Loucy (cell line): Measurements from ENCODE around the gene SEC11A.

Experiments
- H2AFZ ChIP-seq: fragments of 200-600 bp; sonication (generic); 2 replicates; pipeline ENCODE4 v1.6.0; 2016; ENCODE audit warnings: antibody characterized with exemption, mild to moderate bottlenecking, low read length, moderate library complexity
- H3F3A ChIP-seq: fragments of 200-600 bp; 2 replicates; pipeline ENCODE4 v1.6.0; 2016; ENCODE audit warnings: antibody characterized with exemption, low read depth, mild to moderate bottlenecking
- H3K27me3 ChIP-seq: fragments of 200-600 bp; sonication (generic); 2 replicates; pipeline ENCODE4 v1.6.1; 2014; ENCODE audit warnings: low read length, mild to moderate bottlenecking; ENCODE audit not compliant: insufficient read depth, poor library complexity, severe bottlenecking
- H3K36me3 ChIP-seq: fragments of 200-600 bp; sonication (generic); 2 replicates; pipeline ENCODE4 v1.6.1; 2016; ENCODE audit warnings: low read length; ENCODE audit not compliant: insufficient read depth
- H3K4me1 ChIP-seq: fragments of 200-600 bp; sonication (generic); 2 replicates; pipeline ENCODE4 v1.5.1; 2014; ENCODE audit warnings: low read length, mild to moderate bottlenecking; ENCODE audit not compliant: insufficient read depth, poor library complexity, severe bottlenecking
- H3K4me2 ChIP-seq: fragments of 200-600 bp; sonication (generic); 2 replicates; pipeline ENCODE4 v1.6.0; 2014; ENCODE audit warnings: antibody characterized with exemption, low read length, low read depth, mild to moderate bottlenecking; ENCODE audit not compliant: poor library complexity, severe bottlenecking
- H3K4me3 ChIP-seq: fragments of 200-600 bp; sonication (generic); 2 replicates; pipeline ENCODE4 v1.5.1; 2014; ENCODE audit warnings: low read length, mild to moderate bottlenecking, mixed read lengths; ENCODE audit not compliant: poor library complexity, severe bottlenecking
- H3K79me2 ChIP-seq: fragments of 200-600 bp; sonication (generic); 2 replicates; pipeline ENCODE4 v1.6.1; 2014; ENCODE audit warnings: low read length; ENCODE audit not compliant: insufficient read depth
- H3K9ac ChIP-seq: fragments of 200-600 bp; sonication (generic); 2 replicates; pipeline ENCODE4 v1.6.0; 2014; ENCODE audit warnings: mild to moderate bottlenecking, low read depth, low read length, moderate library complexity; ENCODE audit not compliant: poor library complexity, severe bottlenecking
- H3K9me2 ChIP-seq: fragments of 200-600 bp; sonication (generic); replicated peaks from 2 replicates; pipeline ENCODE4 v1.6.1; 2016; ENCODE audit warnings: low read depth, low read length, mixed read lengths
- H3K9me3 ChIP-seq: fragments of 200-600 bp; sonication (generic); 2 replicates; pipeline ENCODE4 v1.6.1; 2014; ENCODE audit warnings: mild to moderate bottlenecking, antibody characterized with exemption, low read length, low read depth; ENCODE audit not compliant: insufficient read depth
- H4K20me1 ChIP-seq: fragments of 200-600 bp; sonication (generic); 2 replicates; pipeline ENCODE4 v1.6.0; 2014; ENCODE audit warnings: antibody characterized with exemption, low read length, mild to moderate bottlenecking; ENCODE audit not compliant: insufficient read depth, poor library complexity, severe bottlenecking
- CTCF ChIP-seq: fragments of 200-600 bp; sonication (generic); conservative IDR thresholded peaks from 2 replicates; pipeline ENCODE4 v1.5.1; 2014; ENCODE audit warnings: mild to moderate bottlenecking, antibody characterized with exemption, low read length
- EZH2phosphoT487 ChIP-seq: fragments of 200-600 bp; IDR thresholded peaks from 2 replicates; pipeline ENCODE4 v1.6.1; 2018; ENCODE audit warnings: antibody characterized with exemption, mild to moderate bottlenecking, moderate library complexity, borderline replicate concordance

The SEC11A gene

GRCh38 chr15:84666373-84666772 lies 49.6 kb downstream of the SEC11A start:
- Histone ChIP-seq H4K20me1 (no peaks in the 10 kb centered on the region), H3K9ac (no peak overlapping the region), H3F3A (no peaks in the 10 kb centered on the region), H3K9me2 (no peaks in the 10 kb centered on the region), H3K4me3 (no peak overlapping the region), H3K36me3 (peaks cover 44% of the 10 kb centered on the region; the same call in 1 of the 2 replicates), H2AFZ (no peak overlapping the region), H3K79me2 (no peaks in the 10 kb centered on the region), H3K27me3 (no peaks in the 10 kb centered on the region), H3K9me3 (no peaks in the 10 kb centered on the region), H3K4me2 (no peak overlapping the region), H3K4me1 (no peaks in the 10 kb centered on the region)
- TF ChIP-seq CTCF (no peak), EZH2phosphoT487 (no peak)

- H3K27me3 ChIP-seq = no peaks in the 10 kb centered on the region
- H3K36me3 ChIP-seq = peaks cover 7% of the 10 kb centered on the region; the same call in 1 of the 2 replicates
- H3K79me2 ChIP-seq = no peaks in the 10 kb centered on the region
- H3K4me2 ChIP-seq = no peak overlapping the region
- H3K9me2 ChIP-seq = no peaks in the 10 kb centered on the region
- no peak for TF ChIP-seq CTCF
- TF ChIP-seq EZH2phosphoT487 = no peak
- no peaks in the 10 kb centered on the region for H3F3A ChIP-seq
- H4K20me1 ChIP-seq = no peaks in the 10 kb centered on the region
- H3K9ac ChIP-seq = no peak overlapping the region
- H3K4me1 ChIP-seq = peaks cover 6% of the 10 kb centered on the region
- no peak overlapping the region for H2AFZ ChIP-seq
- H3K9me3 ChIP-seq = no peaks in the 10 kb centered on the region
- no peak overlapping the region for H3K4me3 ChIP-seq
Observed at GRCh38 chr15:84661001-84661400, 54.9 kb downstream of the SEC11A start.

- Histone ChIP-seq H3K9ac (no peak overlapping the region), H3K4me3 (no peak overlapping the region), H3K36me3 (no peaks in the 10 kb centered on the region), H3F3A (no peaks in the 10 kb centered on the region), H3K9me3 (no peaks in the 10 kb centered on the region), H3K79me2 (no peaks in the 10 kb centered on the region), H4K20me1 (no peaks in the 10 kb centered on the region), H3K4me2 (no peak overlapping the region), H3K4me1 (peaks cover 6% of the 10 kb centered on the region), H3K9me2 (no peaks in the 10 kb centered on the region), H3K27me3 (no peaks in the 10 kb centered on the region), H2AFZ (no peak overlapping the region)
- TF ChIP-seq EZH2phosphoT487 (no peak), CTCF (no peak)
Observed at GRCh38 chr15:84659904-84660781, 55.8 kb downstream of the SEC11A start.
